WTC11 (cell line): ENCODE data around the gene GATA1. TPM values are rescaled to one million over a fixed set of nuclear protein-coding genes. Genes with fewer than 3 reads are reported as not detected.

Experiments used
- ATAC-seq: fragments of 200-7000 bp; cut with Tn5 transposase; 2 replicates; pipeline ENCODE4 v1.10.0; 2021; ENCODE audit warnings: mild to moderate bottlenecking, moderate library complexity
- CTCF ChIA-PET: fragments of 300-600 bp; sonication (Branson Sonifier 250); formaldehyde crosslinking; loops from one replicate; lab custom pipeline; 2021; ENCODE audit warnings: antibody characterized with exemption; lab: Charles Lee
- POLR2A ChIA-PET: fragments of 350-600 bp; sonication (Branson Sonifier 250); formaldehyde crosslinking; loops from one replicate; lab custom pipeline; 2021; ENCODE audit warnings: antibody characterized with exemption; lab: Charles Lee
- DNase-seq: peaks from one replicate; pipeline ENCODE4 v3.0.0; 2021; ENCODE audit warnings: low spot score
- H3K27ac Mint-ChIP-seq: 2 replicates; pipeline ENCODE4 v1.8.0; 2021; ENCODE audit warnings: mixed read lengths
- H3K27me3 Mint-ChIP-seq: 2 replicates; pipeline ENCODE4 v1.8.0; 2021; ENCODE audit warnings: low read depth, mild to moderate bottlenecking, moderate library complexity, mixed read lengths
- H3K36me3 Mint-ChIP-seq: 2 replicates; pipeline ENCODE4 v1.8.0; 2021; ENCODE audit warnings: mixed read lengths
- H3K4me1 Mint-ChIP-seq: 2 replicates; pipeline ENCODE4 v1.8.0; 2022; ENCODE audit warnings: mixed read lengths
- H3K4me3 Mint-ChIP-seq: 2 replicates; pipeline ENCODE4 v1.8.0; 2021; ENCODE audit warnings: mild to moderate bottlenecking, moderate library complexity, mixed read lengths
- H3K9me3 Mint-ChIP-seq: 2 replicates; pipeline ENCODE4 v1.8.0; 2021; ENCODE audit warnings: mixed read lengths
- CTCF ChIP-seq: fragments of 200-600 bp; IDR thresholded peaks from 2 replicates; pipeline ENCODE4 v1.8.0; 2022; ENCODE audit warnings: antibody characterized with exemption
- E2F5 ChIP-seq: sonication (generic); formaldehyde crosslinking; IDR thresholded peaks from 2 replicates; pipeline ENCODE4 v1.8.1; 2022; ENCODE audit warnings: mild to moderate bottlenecking, moderate library complexity, missing genetic modification reagents
- FOXJ3 ChIP-seq: sonication (generic); formaldehyde crosslinking; IDR thresholded peaks from 2 replicates; pipeline ENCODE4 v1.9.0; 2021; ENCODE audit warnings: missing genetic modification reagents, mild to moderate bottlenecking, borderline replicate concordance
- GTF2I ChIP-seq: fragments of 250-450 bp; sonication (Bioruptor Pico); conservative IDR thresholded peaks from 2 replicates; pipeline ENCODE4 v1.4.0; 2021; ENCODE audit warnings: mild to moderate bottlenecking
- MLX ChIP-seq: sonication (generic); formaldehyde crosslinking; IDR thresholded peaks from 2 replicates; pipeline ENCODE4 v1.8.1; 2023; ENCODE audit warnings: mild to moderate bottlenecking, missing genetic modification reagents, moderate library complexity
- MXD4 ChIP-seq: fragments of 250-450 bp; sonication (Bioruptor Pico); IDR thresholded peaks from 2 replicates; pipeline ENCODE4 v1.8.0; 2021; ENCODE audit warnings: mild to moderate bottlenecking, moderate library complexity, borderline replicate concordance
- NR1H2 ChIP-seq: sonication (generic); formaldehyde crosslinking; IDR thresholded peaks from 2 replicates; pipeline ENCODE4 v1.9.0; 2021; ENCODE audit warnings: mild to moderate bottlenecking, moderate library complexity, missing genetic modification reagents
- RORB ChIP-seq: fragments of 250-450 bp; sonication (Bioruptor Pico); IDR thresholded peaks from 2 replicates; pipeline ENCODE4 v1.9.0; 2021; ENCODE audit warnings: mild to moderate bottlenecking
- SP1 ChIP-seq: sonication (generic); formaldehyde crosslinking; conservative IDR thresholded peaks from 2 replicates; pipeline ENCODE4 v1.8.1; 2022; ENCODE audit warnings: missing genetic modification reagents
- TP53 ChIP-seq: sonication (generic); formaldehyde crosslinking; IDR thresholded peaks from 2 replicates; pipeline ENCODE4 v1.8.1; 2023; ENCODE audit warnings: mild to moderate bottlenecking, missing genetic modification reagents
- ZNF138 ChIP-seq: sonication (generic); formaldehyde crosslinking; conservative IDR thresholded peaks from 2 replicates; pipeline ENCODE4 v1.8.1; 2022; ENCODE audit warnings: mild to moderate bottlenecking, moderate library complexity, missing genetic modification reagents
- ZNF219 ChIP-seq: sonication (generic); formaldehyde crosslinking; IDR thresholded peaks from 2 replicates; pipeline ENCODE4 v1.8.0; 2023; ENCODE audit warnings: missing genetic modification reagents, mild to moderate bottlenecking, borderline replicate concordance
- ZNF263 ChIP-seq: sonication (generic); formaldehyde crosslinking; IDR thresholded peaks from 2 replicates; pipeline ENCODE4 v1.8.1; 2022; ENCODE audit warnings: low read depth, mild to moderate bottlenecking, moderate library complexity, missing genetic modification reagents
- ZNF317 ChIP-seq: sonication (generic); formaldehyde crosslinking; IDR thresholded peaks from 2 replicates; pipeline ENCODE4 v1.8.1; 2023; ENCODE audit warnings: low read depth, mild to moderate bottlenecking, moderate library complexity, missing genetic modification reagents, borderline replicate concordance
- ZNF671 ChIP-seq: fragments of 250-450 bp; sonication (Bioruptor Pico); IDR thresholded peaks from 2 replicates; pipeline ENCODE4 v1.8.0; 2021; ENCODE audit warnings: mild to moderate bottlenecking
- total RNA-seq: library from RNA; stranded (reverse); gene quantifications from 3 replicates; pipeline ENCODE4 v1.2.3, GENCODE V29; 2021
- TF ChIP-seq, protein P1 (sequence below): sonication (generic); formaldehyde crosslinking; IDR thresholded peaks from 2 replicates; pipeline ENCODE4 v1.8.1; 2022; ENCODE audit warnings: missing genetic modification reagents, borderline replicate concordance
- TF ChIP-seq, protein P2 (sequence below): sonication (generic); formaldehyde crosslinking; IDR thresholded peaks from 2 replicates; pipeline ENCODE4 v1.8.0; 2022; ENCODE audit warnings: missing genetic modification reagents
- TF ChIP-seq, protein P3 (sequence below): sonication (generic); formaldehyde crosslinking; IDR thresholded peaks from 2 replicates; pipeline ENCODE4 v1.8.1; 2022; ENCODE audit warnings: mild to moderate bottlenecking, missing genetic modification reagents, moderate library complexity, borderline replicate concordance

The GATA1 gene
- total RNA-seq, 1 experiment from 2014 or later = 0.26 TPM

- TF ChIP-seq, protein P1, sequence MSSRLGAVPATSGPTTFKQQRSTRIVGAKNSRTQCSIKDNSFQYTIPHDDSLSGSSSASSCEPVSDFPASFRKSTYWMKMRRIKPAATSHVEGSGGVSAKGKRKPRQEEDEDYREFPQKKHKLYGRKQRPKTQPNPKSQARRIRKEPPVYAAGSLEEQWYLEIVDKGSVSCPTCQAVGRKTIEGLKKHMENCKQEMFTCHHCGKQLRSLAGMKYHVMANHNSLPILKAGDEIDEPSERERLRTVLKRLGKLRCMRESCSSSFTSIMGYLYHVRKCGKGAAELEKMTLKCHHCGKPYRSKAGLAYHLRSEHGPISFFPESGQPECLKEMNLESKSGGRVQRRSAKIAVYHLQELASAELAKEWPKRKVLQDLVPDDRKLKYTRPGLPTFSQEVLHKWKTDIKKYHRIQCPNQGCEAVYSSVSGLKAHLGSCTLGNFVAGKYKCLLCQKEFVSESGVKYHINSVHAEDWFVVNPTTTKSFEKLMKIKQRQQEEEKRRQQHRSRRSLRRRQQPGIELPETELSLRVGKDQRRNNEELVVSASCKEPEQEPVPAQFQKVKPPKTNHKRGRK (CRISPR knock-in tag) = no peak
- TF ChIP-seq FOXJ3 (CRISPR knock-in tag) (no peak), GTF2I (CRISPR knock-in tag) (no peak)
Observed at GRCh38 chrX:48761674-48762471, 24.5 kb upstream of the GATA1 start, which contains the start of gene GLOD5 (continued).

- H3K36me3 Mint-ChIP-seq = no peaks in the 10 kb centered on the region
- POLR2A ChIA-PET = no interaction called here
Observed at GRCh38 chrX:48769230-48769629, 17.2 kb upstream of the GATA1 start.

More at GRCh38 chrX:48769230-48769629, 17.2 kb upstream of the GATA1 start:
- CTCF ChIA-PET = no interaction called here
- Mint-ChIP-seq H3K9me3 (no peaks in the 10 kb centered on the region), H3K4me1 (no peaks in the 10 kb centered on the region), H3K4me3 (no peak overlapping the region), H3K27ac (no peak overlapping the region), H3K27me3 (no peaks in the 10 kb centered on the region)
- ATAC-seq (no peak), DNase-seq (no peak)
- TF ChIP-seq NR1H2 (no peak), SP1 (CRISPR knock-in tag) (no peak), MXD4 (CRISPR knock-in tag) (no peak), ZNF263 (CRISPR knock-in tag) (no peak), E2F5 (no peak), ZNF219 (CRISPR knock-in tag) (no peak), MLX (CRISPR knock-in tag) (no peak), TP53 (CRISPR knock-in tag) (no peak), ZNF138 (CRISPR knock-in tag) (no peak), RORB (CRISPR knock-in tag) (no peak), CTCF (no peak), ZNF317 (no peak), ZNF671 (CRISPR knock-in tag) (no peak)
- TF ChIP-seq, protein P2, sequence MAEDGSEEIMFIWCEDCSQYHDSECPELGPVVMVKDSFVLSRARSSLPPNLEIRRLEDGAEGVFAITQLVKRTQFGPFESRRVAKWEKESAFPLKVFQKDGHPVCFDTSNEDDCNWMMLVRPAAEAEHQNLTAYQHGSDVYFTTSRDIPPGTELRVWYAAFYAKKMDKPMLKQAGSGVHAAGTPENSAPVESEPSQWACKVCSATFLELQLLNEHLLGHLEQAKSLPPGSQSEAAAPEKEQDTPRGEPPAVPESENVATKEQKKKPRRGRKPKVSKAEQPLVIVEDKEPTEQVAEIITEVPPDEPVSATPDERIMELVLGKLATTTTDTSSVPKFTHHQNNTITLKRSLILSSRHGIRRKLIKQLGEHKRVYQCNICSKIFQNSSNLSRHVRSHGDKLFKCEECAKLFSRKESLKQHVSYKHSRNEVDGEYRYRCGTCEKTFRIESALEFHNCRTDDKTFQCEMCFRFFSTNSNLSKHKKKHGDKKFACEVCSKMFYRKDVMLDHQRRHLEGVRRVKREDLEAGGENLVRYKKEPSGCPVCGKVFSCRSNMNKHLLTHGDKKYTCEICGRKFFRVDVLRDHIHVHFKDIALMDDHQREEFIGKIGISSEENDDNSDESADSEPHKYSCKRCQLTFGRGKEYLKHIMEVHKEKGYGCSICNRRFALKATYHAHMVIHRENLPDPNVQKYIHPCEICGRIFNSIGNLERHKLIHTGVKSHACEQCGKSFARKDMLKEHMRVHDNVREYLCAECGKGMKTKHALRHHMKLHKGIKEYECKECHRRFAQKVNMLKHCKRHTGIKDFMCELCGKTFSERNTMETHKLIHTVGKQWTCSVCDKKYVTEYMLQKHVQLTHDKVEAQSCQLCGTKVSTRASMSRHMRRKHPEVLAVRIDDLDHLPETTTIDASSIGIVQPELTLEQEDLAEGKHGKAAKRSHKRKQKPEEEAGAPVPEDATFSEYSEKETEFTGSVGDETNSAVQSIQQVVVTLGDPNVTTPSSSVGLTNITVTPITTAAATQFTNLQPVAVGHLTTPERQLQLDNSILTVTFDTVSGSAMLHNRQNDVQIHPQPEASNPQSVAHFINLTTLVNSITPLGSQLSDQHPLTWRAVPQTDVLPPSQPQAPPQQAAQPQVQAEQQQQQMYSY (CRISPR knock-in tag) = no peak
- TF ChIP-seq, protein P3, sequence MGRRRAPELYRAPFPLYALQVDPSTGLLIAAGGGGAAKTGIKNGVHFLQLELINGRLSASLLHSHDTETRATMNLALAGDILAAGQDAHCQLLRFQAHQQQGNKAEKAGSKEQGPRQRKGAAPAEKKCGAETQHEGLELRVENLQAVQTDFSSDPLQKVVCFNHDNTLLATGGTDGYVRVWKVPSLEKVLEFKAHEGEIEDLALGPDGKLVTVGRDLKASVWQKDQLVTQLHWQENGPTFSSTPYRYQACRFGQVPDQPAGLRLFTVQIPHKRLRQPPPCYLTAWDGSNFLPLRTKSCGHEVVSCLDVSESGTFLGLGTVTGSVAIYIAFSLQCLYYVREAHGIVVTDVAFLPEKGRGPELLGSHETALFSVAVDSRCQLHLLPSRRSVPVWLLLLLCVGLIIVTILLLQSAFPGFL (CRISPR knock-in tag) = no peak
- TF ChIP-seq, protein P1 (CRISPR knock-in tag) = no peak
